Activated naive CD8-positive, alpha-beta T cell treated with anti-CD3 and anti-CD28 coated beads, Interleukin-2, amount 50 U/mL, for 16 hours (primary cell): Measurements from ENCODE around the gene MPV17.
"Not testable (repeated sequence)": the region's sequence is repeated elsewhere in the genome, so short reads cannot be mapped to it uniquely, and the experiment has no call there.

Source experiments
- DNase-seq: peaks from one replicate; pipeline ENCODE4 v3.0.0-alpha.2; 2020; ENCODE audit warnings: low read depth, low spot score

The MPV17 gene, protein sequence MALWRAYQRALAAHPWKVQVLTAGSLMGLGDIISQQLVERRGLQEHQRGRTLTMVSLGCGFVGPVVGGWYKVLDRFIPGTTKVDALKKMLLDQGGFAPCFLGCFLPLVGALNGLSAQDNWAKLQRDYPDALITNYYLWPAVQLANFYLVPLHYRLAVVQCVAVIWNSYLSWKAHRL

DNA sequence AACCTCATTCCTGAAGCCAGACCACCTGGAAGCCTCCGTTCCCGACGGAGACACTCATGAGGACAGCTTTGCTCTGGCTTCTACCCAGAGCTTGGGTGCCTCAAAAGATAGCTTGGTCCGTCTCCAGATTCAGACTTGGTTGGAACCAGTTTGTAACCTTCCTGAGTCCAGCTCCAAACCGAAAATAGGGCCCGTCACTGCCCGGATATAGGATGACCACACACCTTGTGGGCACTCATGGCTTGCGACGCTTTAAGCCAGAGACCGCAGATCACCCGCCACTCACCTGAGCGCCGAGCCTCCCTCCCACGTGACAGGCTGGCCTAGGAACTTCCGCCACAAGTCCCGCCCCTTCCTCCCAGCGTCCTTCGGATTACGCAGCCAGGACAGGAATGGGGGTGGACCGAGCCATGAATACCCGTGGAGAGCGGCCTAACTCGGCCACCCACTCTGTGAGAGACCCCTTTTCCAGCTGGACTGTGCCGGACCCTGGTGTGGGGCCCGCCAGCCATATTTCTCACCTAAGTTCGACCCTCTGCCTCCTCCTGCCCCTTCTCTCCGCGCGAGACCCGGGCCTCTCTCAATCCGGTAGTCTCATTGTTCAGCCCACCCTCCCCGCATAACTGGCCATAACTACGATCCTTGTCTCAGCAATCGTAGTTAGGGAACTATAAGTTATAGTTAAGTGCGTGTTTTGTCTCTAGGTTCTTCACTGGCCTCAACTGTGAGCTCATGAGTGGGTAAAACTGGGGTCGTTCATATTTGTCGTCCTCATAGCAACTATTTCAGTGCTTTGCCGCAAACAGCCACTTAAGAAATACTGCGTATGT lies at the start of gene MPV17:
TSS of gene MPV17 (minus strand) at position 332 of the 830 bp plus-strand sequence. CDS start 580 bp downstream, outside the sequence.
- DNase-seq: peak; percentile 73

DNA sequence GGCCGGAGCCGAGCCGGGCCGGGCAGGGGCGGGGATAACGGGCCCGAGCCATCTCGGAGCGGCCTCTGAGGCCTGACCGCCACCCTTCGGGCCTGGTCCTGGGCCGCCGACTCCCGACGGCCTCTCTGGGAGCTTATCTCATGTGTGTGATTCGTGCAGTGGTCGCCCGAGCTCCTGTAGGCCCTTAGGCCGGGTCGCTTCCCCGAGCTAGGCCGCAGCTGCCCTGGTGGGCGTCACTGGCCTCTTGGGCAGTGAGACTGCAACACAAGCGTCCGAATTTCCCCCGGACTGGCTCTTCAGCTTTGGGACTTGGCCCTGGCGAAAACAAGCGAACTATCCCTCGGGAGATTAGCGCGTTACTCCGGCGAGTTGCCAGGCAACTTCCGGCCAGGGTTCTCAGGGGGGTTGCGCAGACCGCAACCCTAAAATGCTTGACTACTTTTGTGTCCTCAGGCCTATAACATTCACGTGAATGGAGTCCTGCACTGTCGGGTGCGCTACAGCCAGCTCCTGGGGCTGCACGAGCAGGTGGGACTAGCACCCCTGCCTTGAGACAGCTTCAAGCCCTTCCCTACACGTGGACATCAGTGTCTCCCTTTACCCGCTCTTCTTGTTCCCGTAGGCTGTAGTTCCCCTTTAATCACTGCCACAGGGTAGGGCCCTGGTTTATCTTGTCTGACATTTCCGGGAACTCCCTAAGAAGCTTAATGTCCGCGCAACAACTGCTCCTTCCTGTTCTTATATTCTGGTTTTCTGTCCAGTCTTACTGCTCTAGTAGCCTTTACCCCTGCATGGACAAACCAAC lies 48.1 kb upstream of the MPV17 start:
- no peak for DNase-seq

DNA sequence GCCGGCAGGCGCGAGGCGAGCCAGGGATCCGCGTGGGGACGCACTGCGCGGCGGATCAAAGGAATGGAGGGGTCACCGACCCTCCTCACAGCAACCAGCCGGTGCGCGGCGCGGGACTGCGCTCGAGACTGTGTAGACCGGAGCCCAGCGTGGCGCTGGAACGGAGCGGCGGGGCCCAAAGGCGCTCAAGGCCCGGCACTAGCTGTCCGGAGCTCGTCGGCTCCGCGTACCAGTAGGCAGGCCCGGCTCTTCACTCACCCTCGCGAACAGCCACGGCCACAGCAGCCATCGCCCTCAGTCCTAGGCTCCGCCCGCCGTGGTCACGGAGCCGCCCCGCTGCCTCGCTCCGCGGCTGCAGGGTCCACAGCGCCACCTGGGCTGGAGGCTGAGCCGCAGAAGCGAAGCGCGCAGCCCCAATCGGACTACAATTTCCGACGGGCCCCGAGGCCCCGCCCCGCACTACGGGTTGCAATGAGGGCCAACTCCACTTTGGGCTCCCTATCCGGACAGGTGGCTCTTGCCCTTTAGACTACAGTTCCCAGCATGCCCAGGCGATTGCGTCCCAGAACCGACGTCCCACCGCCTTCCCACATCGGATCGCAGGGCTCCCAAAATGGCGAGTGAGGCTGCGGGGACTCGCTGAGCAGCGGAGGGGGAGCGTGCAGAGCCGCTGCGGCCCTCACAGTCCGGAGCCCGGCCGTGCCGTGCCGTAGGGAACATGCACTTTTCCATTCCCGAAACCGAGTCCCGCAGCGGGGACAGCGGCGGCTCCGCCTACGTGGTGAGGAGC lies 47.3 kb upstream of the MPV17 start, which contains the start of the genes EIF2B4 and SNX17:
TSS of gene EIF2B4 (minus strand) at position 313 of the 790 bp plus-strand sequence. CDS start at position 289, 24 bp downstream.
TSS of gene SNX17 (plus strand) at position 591 of the 790 bp plus-strand sequence. CDS start at position 719, 128 bp downstream.
- peak; percentile 99 for DNase-seq

DNA sequence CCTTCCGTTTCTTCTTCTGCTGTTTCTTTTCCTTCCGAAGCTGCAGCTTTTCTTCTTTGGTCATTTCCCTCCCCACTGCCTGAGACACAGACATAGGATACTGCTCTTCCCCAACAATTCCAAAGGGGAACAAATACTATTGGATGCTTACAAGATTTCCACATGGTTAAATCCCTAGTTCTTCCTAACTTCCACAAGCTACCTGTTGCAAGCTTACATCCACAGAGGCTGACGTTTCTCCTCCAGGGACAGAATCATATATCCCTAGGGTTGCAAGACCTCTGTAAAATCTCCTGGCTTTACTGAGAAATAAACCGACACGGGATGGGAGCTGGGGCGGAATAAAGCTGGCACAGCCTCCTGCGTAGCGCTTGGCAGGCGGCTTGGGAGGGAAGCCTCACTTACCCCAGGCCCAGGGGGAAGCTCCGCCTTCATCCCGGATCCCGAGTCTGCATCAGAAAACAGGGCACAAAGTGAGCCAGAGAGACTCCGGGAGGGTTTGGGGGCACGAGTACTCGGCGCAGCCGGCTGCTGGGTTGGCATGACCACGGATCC lies 46.7 kb upstream of the MPV17 start:
- no peak for DNase-seq

DNA sequence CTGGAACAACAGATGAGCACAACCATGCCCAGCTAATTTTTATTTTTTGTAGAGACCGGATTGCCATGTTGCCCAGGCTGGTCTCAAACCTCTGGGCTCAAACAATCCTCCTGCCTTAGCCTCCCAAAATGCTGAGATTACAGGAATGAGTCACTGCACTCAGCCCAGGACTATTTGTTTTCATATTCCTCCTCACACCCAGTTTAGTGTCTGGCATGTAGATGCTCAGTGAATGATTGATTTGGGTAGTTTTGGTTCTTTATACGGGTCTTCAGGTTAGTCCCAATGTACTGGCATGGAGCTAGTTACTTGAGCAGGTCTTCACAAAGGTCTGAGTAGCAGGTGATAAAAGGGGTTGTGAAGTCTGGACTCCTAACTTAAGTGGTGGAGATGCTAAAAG lies 41.0 kb upstream of the MPV17 start:
- no peak for DNase-seq

DNA sequence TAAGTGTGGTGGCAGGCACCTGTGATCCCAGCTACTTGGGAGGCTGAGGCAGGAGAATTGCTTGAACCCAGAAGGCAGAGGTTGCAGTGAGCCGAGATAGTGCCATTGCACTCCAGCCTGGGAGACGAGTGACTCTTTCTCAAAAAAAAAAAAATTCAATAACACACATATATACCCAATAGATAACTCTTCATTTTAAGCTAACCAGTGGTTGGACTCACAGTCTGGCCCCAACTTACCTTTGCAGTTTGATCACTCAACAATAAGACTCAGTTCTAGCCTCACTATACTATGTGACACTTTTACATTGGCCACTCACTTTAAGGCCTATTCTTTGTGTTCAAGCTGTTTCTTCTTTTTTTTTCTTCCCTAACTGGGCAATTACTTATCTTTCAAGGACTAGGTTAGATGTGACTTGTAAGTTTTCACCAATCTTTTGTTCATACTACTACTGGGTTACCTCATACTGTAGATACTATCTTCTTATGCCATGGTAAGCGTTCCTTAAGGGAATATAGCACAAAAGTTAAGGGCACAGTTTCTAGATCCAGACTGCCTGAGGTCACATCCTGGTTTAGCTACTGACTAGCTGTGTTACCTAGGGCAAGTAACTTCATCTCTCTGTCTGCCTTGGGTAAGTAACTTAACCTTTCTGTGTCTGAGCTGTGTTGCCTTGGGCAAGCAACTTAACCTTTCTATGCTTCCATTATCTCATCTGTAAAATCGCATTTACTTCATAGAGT lies 40.0 kb upstream of the MPV17 start:
- no peak for DNase-seq

DNA sequence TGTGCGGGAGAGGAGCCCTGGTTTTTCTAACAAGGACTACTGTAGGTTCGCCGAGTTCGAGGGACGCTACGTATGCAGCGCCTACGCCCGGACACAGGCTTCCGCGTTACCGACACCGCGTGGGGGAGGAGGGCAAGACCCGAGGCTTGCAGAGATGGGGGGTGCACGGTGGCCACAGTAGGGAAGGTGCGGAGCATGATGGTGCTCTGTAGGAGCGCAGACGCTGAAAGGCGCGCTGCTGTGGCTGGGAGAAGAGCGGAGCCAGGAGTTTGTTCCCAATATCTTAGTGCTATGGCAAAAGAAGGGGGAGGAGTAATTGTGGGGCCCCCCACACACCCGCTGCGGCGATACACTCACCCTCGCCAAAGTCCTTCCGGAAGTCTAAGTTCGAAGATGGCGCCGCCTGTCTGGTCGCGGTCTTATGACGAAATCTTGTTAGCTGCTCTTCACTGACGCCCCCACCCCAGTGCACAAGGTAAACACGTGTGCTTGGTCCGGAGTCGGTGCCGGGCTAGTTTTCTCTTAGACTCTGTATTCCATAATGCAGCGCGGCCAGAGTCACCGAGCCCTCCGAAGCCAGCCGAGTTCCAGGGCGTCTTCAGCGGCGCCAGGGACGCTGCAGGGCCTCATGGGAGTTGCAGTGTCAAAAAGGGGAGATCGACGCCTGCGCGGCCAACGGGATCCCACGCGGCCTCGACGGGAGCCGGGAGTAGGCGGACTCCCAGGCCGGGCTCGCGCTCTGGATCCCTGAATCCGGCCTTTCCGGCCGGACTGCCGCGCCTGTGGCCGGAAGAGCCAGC lies 33.7 kb upstream of the MPV17 start, which contains the start of gene GTF3C2:
TSS of gene GTF3C2 (minus strand) at position 383 of the 800 bp plus-strand sequence. CDS start 13,210 bp downstream, outside the sequence.
- DNase-seq: peak; percentile 80

DNA sequence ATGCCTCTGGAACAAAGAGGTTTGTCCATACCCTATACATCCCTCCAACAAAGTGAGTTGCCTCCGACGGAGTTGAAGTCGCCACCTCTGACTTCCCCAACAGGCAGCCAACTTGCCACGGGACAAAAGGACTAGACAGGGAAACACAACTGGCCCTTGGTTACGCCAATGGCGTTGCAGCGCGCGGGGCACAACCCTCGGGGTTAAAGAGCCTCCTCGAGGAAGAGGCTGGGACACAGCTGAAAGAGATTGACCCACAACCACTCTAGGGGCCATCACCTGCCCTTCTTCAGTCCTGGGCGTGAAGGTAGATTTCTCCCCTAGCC lies 33.1 kb upstream of the MPV17 start:
- no peak for DNase-seq

DNA sequence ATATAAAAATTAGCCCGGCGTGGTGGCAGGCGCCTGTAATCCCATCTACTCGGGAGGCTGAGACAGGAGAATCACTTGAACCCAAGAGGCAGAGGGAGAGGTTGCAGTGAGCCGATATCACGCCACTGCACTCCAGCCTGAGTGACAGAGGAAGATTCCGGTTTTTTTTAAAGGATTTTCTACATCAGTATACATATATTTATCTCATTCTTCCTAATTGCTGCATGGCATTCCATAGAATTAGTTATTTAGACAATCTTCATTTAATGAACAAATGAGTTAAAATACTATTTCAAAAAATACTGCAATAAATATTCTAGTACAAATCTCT lies 31.7 kb upstream of the MPV17 start:
- DNase-seq: no peak

DNA sequence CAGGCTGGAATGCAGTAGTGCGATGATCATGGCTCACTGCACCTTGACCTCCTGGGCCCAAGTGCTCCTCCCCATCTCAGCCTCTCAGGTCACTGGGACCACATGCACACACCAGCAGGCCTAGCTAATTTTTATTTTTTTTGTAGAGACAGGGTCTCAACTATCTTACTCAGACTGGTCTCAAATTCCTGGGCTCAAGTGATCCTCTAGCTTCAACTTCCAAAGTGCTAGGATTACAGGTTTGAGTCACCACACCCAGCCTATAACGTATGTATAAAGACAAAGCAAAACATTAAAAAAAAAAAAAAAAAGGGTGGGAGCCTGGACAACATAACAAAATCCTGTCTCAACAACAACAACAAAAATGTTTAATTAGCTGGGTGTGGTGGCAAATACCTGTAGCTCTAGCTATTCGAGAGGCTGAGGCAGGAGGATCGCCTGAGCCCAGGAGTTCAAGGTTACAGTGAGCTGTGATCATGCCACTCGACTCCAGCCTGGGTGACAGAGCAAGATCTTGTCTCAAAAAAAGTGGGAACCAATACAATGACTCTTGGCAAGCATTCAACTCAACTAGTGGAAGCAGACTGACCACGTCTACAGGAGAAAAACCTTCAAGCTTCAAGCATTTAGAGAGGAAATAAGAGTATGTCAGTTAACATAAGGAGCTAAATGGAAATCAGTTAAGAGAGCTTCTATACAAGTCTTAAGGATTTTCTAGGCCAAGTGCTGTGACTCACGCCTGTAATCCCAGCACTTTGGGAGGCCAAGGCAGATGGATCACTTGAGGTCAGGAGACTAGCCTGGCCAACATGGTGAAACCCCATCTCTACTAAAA lies 31.1 kb upstream of the MPV17 start:
- no peak for DNase-seq

DNA sequence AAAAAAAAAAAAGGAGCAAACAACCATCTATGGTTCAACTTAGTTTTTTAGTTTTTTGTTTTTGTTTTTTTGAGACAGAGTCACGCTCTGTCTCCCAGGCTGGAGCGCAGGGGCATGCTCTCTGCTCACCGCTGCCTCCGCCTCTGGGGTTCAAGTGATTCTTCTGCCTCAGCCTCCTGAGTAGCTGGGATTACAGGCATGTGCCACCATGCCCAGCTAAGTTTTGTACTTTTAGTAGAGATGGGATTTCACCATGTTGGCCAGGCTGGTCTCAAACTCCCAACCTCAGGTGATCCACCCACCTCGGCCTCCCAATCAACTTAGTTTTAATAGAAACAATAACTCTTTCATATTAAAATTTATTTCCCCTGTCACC lies 30.5 kb upstream of the MPV17 start:
- not testable (repeated sequence) for DNase-seq

DNA sequence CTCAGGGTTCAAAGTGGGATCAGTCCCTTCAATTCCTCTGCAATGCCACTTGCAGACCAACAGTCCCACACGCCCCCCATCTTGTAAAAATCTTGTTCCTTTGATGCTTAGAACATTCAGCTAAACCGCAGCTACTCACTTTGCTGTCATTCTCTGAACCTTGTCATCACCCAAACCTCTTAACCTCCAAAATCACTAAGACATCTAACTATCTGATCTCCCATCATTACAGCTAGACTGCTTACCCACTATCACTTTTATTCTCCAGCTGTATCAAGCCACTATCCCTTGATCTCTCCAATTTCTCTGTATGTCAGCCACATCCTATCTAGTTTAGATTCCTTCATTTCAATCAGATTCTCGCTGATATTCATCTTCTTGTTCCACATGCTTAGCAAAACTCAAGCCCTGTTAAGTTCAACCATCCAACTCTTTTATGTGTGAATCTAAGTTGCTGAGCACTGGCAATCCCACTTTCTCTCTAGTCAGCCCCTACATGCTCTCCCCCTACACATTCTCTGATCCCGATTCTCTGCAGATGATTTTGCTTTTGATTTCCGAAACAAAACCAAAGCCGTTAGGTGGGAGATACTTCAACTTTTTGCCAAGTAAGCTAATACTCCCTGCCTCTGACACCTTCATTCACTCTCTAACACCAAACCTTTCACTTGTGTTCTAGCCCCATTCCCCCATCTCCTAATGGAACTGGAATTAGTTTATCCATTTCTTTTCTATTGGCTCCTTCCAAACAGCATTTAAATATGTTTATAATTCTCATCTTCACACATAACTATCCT lies 29.1 kb upstream of the MPV17 start:
- no peak for DNase-seq

DNA sequence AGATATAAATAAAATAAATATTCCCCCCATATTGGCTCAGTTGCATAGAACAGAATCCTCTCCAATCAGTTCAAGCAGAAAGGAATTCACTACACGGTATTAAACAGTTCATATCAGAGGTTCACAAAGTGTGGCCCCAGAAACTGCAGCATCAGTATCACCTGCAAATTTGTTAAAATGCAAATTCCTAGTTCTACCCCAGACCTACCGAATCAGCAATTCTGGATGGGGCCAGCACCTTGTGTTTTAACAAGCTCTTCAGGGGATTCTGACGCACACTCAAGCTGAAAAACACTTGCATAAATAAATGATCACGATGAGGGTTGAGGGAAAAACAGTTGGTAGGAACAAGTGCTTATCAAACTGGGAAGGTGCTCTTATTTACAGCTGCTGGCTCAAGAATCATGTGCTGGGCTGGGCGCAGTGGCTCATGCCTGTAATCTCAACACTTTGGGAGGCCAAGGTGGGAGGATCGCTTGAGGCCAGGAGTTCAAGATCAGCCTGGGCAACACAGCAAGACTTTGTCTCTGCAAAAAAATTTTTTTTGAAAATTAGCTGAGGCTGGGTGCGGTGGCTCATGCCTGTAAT lies 27.3 kb upstream of the MPV17 start:
- no peak for DNase-seq

DNA sequence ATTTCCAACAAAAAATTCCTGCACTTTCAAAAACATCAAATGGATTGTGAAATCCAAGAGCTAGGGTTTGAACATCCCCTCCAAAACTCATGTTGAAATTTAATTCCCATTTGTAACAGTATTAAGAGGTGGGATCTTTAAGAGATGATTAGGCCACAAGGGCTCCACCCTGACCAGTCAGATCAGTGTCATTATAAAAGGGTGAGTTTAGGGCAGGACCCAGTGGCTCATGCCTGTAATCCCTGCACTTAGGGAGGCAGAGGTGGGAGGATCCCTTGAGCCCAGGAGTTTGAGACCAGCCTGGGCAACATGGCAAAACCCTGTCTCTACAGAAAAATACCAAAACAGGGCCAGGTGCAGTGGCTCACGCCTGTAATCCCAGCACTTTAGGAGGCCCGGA lies 24.7 kb upstream of the MPV17 start:
- DNase-seq: no peak

DNA sequence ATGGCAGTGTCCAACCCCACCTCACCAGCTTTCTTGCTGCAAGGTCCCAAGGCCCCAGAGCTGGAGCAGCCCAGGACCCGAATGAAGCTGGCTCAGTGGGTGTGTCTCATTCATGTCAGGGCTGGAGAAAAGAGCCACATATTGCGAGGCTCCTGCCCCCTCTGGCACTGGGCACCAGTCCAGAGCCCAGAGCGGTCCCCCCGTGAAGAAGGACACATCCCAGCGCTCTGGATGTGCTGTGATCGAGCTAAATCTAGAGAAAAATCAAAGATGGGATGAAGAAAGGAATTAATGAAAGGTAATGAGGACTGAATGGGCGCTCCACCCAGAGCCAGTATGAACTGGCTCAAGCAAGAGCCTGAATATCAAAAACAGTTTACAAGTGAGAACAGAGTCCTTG lies 13.3 kb upstream of the MPV17 start:
- DNase-seq: no peak

DNA sequence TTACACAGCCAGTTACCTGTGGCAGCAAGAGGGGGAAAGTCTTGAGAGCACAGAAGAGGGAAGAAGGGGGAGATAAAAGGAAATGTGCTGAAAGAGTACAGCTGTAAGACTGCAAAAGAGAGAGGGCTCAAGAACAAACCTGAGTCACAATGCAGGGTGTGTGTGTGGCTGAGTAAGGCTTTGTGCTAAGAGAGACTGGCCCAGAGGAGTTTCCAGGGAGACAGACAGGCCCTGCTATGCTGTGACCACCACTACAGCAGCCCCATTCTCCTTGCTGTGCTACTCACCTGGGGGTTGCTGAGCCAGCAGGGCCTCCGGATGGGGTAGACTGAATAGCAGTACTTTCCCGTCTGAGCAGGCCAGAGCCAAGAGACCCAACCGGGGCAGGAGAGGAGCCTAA lies 12.4 kb upstream of the MPV17 start:
- DNase-seq: no peak

DNA sequence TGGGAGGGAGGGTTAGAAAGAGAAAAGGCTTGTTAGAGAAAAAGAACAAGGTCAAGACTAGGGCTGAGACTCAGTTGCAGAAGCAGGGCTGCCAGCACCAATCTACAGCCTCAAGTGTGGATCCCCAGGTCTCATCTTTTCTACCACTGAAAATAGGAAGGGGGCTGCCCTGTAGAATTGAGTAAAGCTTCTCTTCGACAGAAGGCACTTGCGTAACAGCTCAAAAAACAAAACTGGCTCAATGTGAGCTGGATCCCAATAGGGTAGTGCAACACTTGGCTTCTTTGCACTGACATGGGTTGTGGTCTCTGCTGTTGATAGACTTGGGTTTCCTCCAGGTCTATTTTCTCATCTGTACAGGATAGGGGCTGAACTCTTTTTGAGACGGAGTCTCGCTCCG lies 1.8 kb upstream of the MPV17 start:
- DNase-seq: no peak
